ENCODE results near the gene TRIM63. TPM values are rescaled to one million over a fixed set of nuclear protein-coding genes. Genes with fewer than 3 reads are reported as not detected.

TRIM63 gene
- total RNA-seq, 1 experiment from 2014 or later, result not detected

GRCh38 chr1:26010825-26011224 is 56.6 kb downstream of the TRIM63 start:
- Histone ChIP-seq H3K4me1 (no peaks in the 10 kb centered on the region), H3K4me3 (ENCODE audit: low read depth, low read length) (no peak overlapping the region), H3K27me3 (replicated peaks; ENCODE audit: control insufficient read depth, insufficient read depth, low read length) (no peaks in the 10 kb centered on the region), H3K36me3 (ENCODE audit: control insufficient read depth, insufficient read depth, low read length) (no peaks in the 10 kb centered on the region), H3K9me3 (no peaks in the 10 kb centered on the region)
- Mint-ChIP-seq H3K4me3 (ENCODE audit: unreplicated experiment) (no peak overlapping the region), H3K27me3 (ENCODE audit: insufficient read depth, unreplicated experiment) (no peaks in the 10 kb centered on the region), H3K9me3 (ENCODE audit: unreplicated experiment) (no peaks in the 10 kb centered on the region), H3K36me3 (ENCODE audit: insufficient read depth, unreplicated experiment) (no peaks in the 10 kb centered on the region), H3K4me1 (ENCODE audit: low read depth, unreplicated experiment) (no peaks in the 10 kb centered on the region), H3K27ac (ENCODE audit: unreplicated experiment) (no peak overlapping the region)
- ChIA-PET CTCF (interaction anchor here (1.4 to 2.1 kb wide), 2 partner anchors 14 to 115 kb away, joined by 4 to 10 read pairs; no protein-coding TSS in a partner anchor), POLR2A (no interaction called here)
- TF ChIP-seq CTCF (IDR thresholded peaks at IDR 0.05; ENCODE audit: insufficient read depth in 1 of 2, low read depth in 1 of 2, low read length in 1 of 2, severe bottlenecking in 1 of 2, unreplicated experiment in 1 of 2), result no peak
- BruUV-seq (replicated peaks), result no TSS peak
- intact Hi-C loops (cut with micrococcal nuclease; ENCODE audit: unreplicated experiment), result loop anchor here (1.0 kb wide), 2 partner anchors 116 to 174 kb away; no protein-coding TSS in a partner anchor
- DNase-seq, result no peak

GRCh38 chr1:26009796-26010447 is 57.5 kb downstream of the TRIM63 start:
- no peak overlapping the region for H3K27ac Mint-ChIP-seq (ENCODE audit: unreplicated experiment)
- no peaks in the 10 kb centered on the region for H3K27me3 Mint-ChIP-seq (ENCODE audit: insufficient read depth, unreplicated experiment)
- Histone ChIP-seq H3K36me3 (ENCODE audit: control insufficient read depth, insufficient read depth, low read length) (no peaks in the 10 kb centered on the region), H3K27me3 (replicated peaks; ENCODE audit: control insufficient read depth, insufficient read depth, low read length) (no peaks in the 10 kb centered on the region), H3K9me3 (no peaks in the 10 kb centered on the region), H3K4me3 (ENCODE audit: low read depth, low read length) (no peak overlapping the region), H3K4me1 (no peaks in the 10 kb centered on the region)
- no peak overlapping the region for H3K4me3 Mint-ChIP-seq (ENCODE audit: unreplicated experiment)
- CTCF ChIA-PET, result interaction anchor here (0.6 to 2.1 kb wide), 4 partner anchors 12 to 114 kb away, joined by 4 to 10 read pairs (median 4); partner anchors contain the start of gene PAFAH2
- no TSS peak for BruUV-seq (replicated peaks)
- POLR2A ChIA-PET, result no interaction called here
- peak; percentile 47 to 48 for TF ChIP-seq CTCF (IDR thresholded peaks at IDR 0.05; ENCODE audit: insufficient read depth in 1 of 2, low read depth in 1 of 2, low read length in 1 of 2, severe bottlenecking in 1 of 2, unreplicated experiment in 1 of 2)
- H3K36me3 Mint-ChIP-seq (ENCODE audit: insufficient read depth, unreplicated experiment), result no peaks in the 10 kb centered on the region
- H3K9me3 Mint-ChIP-seq (ENCODE audit: unreplicated experiment), result no peaks in the 10 kb centered on the region
- intact Hi-C loops (cut with micrococcal nuclease; ENCODE audit: unreplicated experiment), result loop anchor here (1.0 kb wide), 2 partner anchors 115 to 173 kb away; no protein-coding TSS in a partner anchor
- no peaks in the 10 kb centered on the region for H3K4me1 Mint-ChIP-seq (ENCODE audit: low read depth, unreplicated experiment)
- DNase-seq, result peak; percentile 46 to 61

- Mint-ChIP-seq H3K4me3 (ENCODE audit: unreplicated experiment) (no peak overlapping the region), H3K36me3 (ENCODE audit: insufficient read depth, unreplicated experiment) (no peaks in the 10 kb centered on the region), H3K9me3 (ENCODE audit: unreplicated experiment) (no peaks in the 10 kb centered on the region), H3K27me3 (ENCODE audit: insufficient read depth, unreplicated experiment) (no peaks in the 10 kb centered on the region), H3K27ac (ENCODE audit: unreplicated experiment) (no peak overlapping the region), H3K4me1 (ENCODE audit: low read depth, unreplicated experiment) (no peaks in the 10 kb centered on the region)
- intact Hi-C loops (cut with micrococcal nuclease; ENCODE audit: unreplicated experiment), result no loop called here
- BruUV-seq (replicated peaks), result no TSS peak
- ChIA-PET POLR2A (no interaction called here), CTCF (no interaction called here)
- TF ChIP-seq CTCF (IDR thresholded peaks at IDR 0.05; ENCODE audit: insufficient read depth in 1 of 2, low read depth in 1 of 2, low read length in 1 of 2, severe bottlenecking in 1 of 2, unreplicated experiment in 1 of 2), result no peak
- Histone ChIP-seq H3K4me3 (ENCODE audit: low read depth, low read length) (no peak overlapping the region), H3K9me3 (no peaks in the 10 kb centered on the region), H3K4me1 (no peaks in the 10 kb centered on the region), H3K27me3 (replicated peaks; ENCODE audit: control insufficient read depth, insufficient read depth, low read length) (no peaks in the 10 kb centered on the region), H3K36me3 (ENCODE audit: control insufficient read depth, insufficient read depth, low read length) (no peaks in the 10 kb centered on the region)
- DNase-seq, result no peak
Observed at GRCh38 chr1:26006710-26007109, 60.7 kb downstream of the TRIM63 start.
